HepG2 (cell line): ENCODE data around the gene EMC9. TPM values are rescaled to one million over a fixed set of nuclear protein-coding genes. Genes with fewer than 3 reads are reported as not detected.

Source experiments
- DNMT1 ChIP-seq: sonication (generic); formaldehyde crosslinking; IDR thresholded peaks from 2 replicates; pipeline ENCODE4 v1.5.1; 2020; ENCODE audit warnings: mild to moderate bottlenecking, missing genetic modification reagents
- EHMT2 ChIP-seq: fragments of 200-600 bp; sonication (generic); IDR thresholded peaks from 2 replicates; pipeline ENCODE4 v1.7.0; 2017; ENCODE audit warnings: antibody characterized with exemption, low read depth, low read length, borderline replicate concordance
- FOXC1 ChIP-seq: sonication (generic); formaldehyde crosslinking; IDR thresholded peaks from 2 replicates; pipeline ENCODE4 v1.8.0; 2022; ENCODE audit warnings: mild to moderate bottlenecking, missing genetic modification reagents, borderline replicate concordance
- PHF21A ChIP-seq: sonication (generic); formaldehyde crosslinking; IDR thresholded peaks from 2 replicates; pipeline ENCODE4 v1.5.0; 2020; ENCODE audit warnings: mild to moderate bottlenecking, missing genetic modification reagents
- SKI ChIP-seq: fragments of 450-650 bp; IDR thresholded peaks from one replicate; pipeline ENCODE4 v1.6.1; 2018; ENCODE audit warnings: mild to moderate bottlenecking; ENCODE audit not compliant: partially characterized antibody
- SP5 ChIP-seq: IDR thresholded peaks from 2 replicates; pipeline ENCODE4 v1.6.1; 2016; ENCODE audit warnings: low read depth, borderline replicate concordance
- SRSF9 ChIP-seq: fragments of 200-400 bp; formaldehyde crosslinking; IDR thresholded peaks from 2 replicates; pipeline ENCODE4 v1.6.1; 2018; ENCODE audit warnings: borderline replicate concordance, mild to moderate bottlenecking, low read depth, low read length; ENCODE audit not compliant: insufficient read depth, poor library complexity, severe bottlenecking
- THAP9 ChIP-seq: sonication (generic); formaldehyde crosslinking; IDR thresholded peaks from 2 replicates; pipeline ENCODE4; 2020; ENCODE audit warnings: missing genetic modification reagents, mild to moderate bottlenecking, borderline replicate concordance
- ZNF275 ChIP-seq: sonication (generic); formaldehyde crosslinking; IDR thresholded peaks from 2 replicates; pipeline ENCODE4 v1.8.0; 2022; ENCODE audit warnings: missing genetic modification reagents, mild to moderate bottlenecking, inconsistent platforms, borderline replicate concordance
- ZNF30 ChIP-seq: sonication (generic); formaldehyde crosslinking; IDR thresholded peaks from 2 replicates; pipeline ENCODE4 v1.5.0; 2020; ENCODE audit warnings: mild to moderate bottlenecking, missing genetic modification reagents
- ZNF567 ChIP-seq: sonication (generic); formaldehyde crosslinking; IDR thresholded peaks from 2 replicates; pipeline ENCODE4 v1.8.1; 2023; ENCODE audit warnings: mild to moderate bottlenecking, missing genetic modification reagents, borderline replicate concordance
- ZNF572 ChIP-seq: sonication (generic); formaldehyde crosslinking; IDR thresholded peaks from 2 replicates; pipeline ENCODE4 v1.5.1; 2020; ENCODE audit warnings: mild to moderate bottlenecking, missing genetic modification reagents
- polyA plus RNA-seq, 8 experiments: library from polyadenylated mRNA; depleted of rRNA in 3 of 8; stranded (reverse) in 7 of 8; unstranded in 1 of 8; fragments of >200 nt; fragmentation: Illumina TruSeq in 4 of 8; extraction: Trizol in 4 of 8; gene quantifications; 2 replicates each; pipeline versions ENCODE4 v1.2.1 to v1.2.3, GENCODE V29; 2011 to 2016; ENCODE audit warnings: low read depth in 4 of 8, missing spikeins in 1 of 8, mixed read lengths in 1 of 8; ENCODE audit not compliant: insufficient read depth in 1 of 8
- total RNA-seq, 5 experiments: library from RNA; depleted of rRNA; stranded (reverse); fragments of >200 nt; fragmentation: Illumina TruSeq; extraction: Trizol; gene quantifications; 2 replicates each; pipeline ENCODE4 v1.2.3, GENCODE V29; 2016; ENCODE audit warnings: low read depth in 1 of 5
- TF ChIP-seq, protein P1 (sequence below): sonication (generic); formaldehyde crosslinking; IDR thresholded peaks from 2 replicates; pipeline ENCODE4 v1.5.0; 2020; ENCODE audit warnings: mild to moderate bottlenecking, missing genetic modification reagents, borderline replicate concordance
- TF ChIP-seq, protein P2 (sequence below): sonication (generic); formaldehyde crosslinking; IDR thresholded peaks from 2 replicates; pipeline ENCODE4 v1.5.0; 2020; ENCODE audit warnings: missing genetic modification reagents, mild to moderate bottlenecking, borderline replicate concordance
- TF ChIP-seq, protein P3 (sequence below): sonication (generic); formaldehyde crosslinking; IDR thresholded peaks from 2 replicates; pipeline ENCODE4 v1.4.0; 2020; ENCODE audit warnings: mild to moderate bottlenecking, low read depth, missing genetic modification reagents
- TF ChIP-seq, protein P4 (sequence below): sonication (generic); formaldehyde crosslinking; IDR thresholded peaks from 2 replicates; pipeline ENCODE4 v1.4.0; 2020; ENCODE audit warnings: missing genetic modification reagents

EMC9 gene
- total and polyA plus RNA-seq, 2 of the 13 experiments (the other 11 are each of a cell fraction or from before 2014, with no cell fraction given) = 60.5 to 78.7 TPM

- no peak for TF ChIP-seq PHF21A (CRISPR knock-in tag)
- TF ChIP-seq EHMT2 = peak; percentile 74; the same call in 1 of the 2 replicates
- peak; percentile 96 for TF ChIP-seq SP5 (CRISPR knock-in tag)
- TF ChIP-seq SRSF9 = no peak
- TF ChIP-seq ZNF275 = peak; percentile 98
- TF ChIP-seq, protein P1, sequence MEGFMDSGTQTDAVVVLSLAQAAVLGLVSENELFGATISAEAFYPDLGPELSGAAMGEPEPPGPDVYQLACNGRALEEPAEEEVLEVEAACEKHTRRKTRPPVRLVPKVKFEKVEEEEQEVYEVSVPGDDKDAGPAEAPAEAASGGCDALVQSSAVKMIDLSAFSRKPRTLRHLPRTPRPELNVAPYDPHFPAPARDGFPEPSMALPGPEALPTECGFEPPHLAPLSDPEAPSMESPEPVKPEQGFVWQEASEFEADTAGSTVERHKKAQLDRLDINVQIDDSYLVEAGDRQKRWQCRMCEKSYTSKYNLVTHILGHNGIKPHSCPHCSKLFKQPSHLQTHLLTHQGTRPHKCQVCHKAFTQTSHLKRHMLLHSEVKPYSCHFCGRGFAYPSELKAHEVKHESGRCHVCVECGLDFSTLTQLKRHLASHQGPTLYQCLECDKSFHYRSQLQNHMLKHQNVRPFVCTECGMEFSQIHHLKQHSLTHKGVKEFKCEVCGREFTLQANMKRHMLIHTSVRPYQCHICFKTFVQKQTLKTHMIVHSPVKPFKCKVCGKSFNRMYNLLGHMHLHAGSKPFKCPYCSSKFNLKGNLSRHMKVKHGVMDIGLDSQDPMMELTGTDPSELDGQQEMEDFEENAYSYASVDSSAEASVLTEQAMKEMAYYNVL = peak; percentile 94
- peak; percentile 59 for TF ChIP-seq THAP9 (CRISPR knock-in tag)
- TF ChIP-seq ZNF30 (CRISPR knock-in tag) = no peak
- TF ChIP-seq DNMT1 (CRISPR knock-in tag) = peak; percentile 94
- TF ChIP-seq SKI = peak; percentile 91
- TF ChIP-seq, protein P2, sequence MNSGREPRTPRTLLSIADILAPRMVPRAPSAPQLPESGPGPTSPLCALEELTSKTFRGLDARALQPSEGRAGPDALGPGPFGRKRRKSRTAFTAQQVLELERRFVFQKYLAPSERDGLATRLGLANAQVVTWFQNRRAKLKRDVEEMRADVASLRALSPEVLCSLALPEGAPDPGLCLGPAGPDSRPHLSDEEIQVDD (CRISPR knock-in tag) = peak; percentile 81
- TF ChIP-seq, protein P3, sequence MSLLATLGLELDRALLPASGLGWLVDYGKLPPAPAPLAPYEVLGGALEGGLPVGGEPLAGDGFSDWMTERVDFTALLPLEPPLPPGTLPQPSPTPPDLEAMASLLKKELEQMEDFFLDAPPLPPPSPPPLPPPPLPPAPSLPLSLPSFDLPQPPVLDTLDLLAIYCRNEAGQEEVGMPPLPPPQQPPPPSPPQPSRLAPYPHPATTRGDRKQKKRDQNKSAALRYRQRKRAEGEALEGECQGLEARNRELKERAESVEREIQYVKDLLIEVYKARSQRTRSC (CRISPR knock-in tag) = no peak; the same call in 1 of the 2 replicates
- TF ChIP-seq, protein P4, sequence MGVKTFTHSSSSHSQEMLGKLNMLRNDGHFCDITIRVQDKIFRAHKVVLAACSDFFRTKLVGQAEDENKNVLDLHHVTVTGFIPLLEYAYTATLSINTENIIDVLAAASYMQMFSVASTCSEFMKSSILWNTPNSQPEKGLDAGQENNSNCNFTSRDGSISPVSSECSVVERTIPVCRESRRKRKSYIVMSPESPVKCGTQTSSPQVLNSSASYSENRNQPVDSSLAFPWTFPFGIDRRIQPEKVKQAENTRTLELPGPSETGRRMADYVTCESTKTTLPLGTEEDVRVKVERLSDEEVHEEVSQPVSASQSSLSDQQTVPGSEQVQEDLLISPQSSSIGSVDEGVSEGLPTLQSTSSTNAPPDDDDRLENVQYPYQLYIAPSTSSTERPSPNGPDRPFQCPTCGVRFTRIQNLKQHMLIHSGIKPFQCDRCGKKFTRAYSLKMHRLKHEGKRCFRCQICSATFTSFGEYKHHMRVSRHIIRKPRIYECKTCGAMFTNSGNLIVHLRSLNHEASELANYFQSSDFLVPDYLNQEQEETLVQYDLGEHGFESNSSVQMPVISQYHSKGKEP (CRISPR knock-in tag) = peak; percentile 89
- no peak for TF ChIP-seq FOXC1 (CRISPR knock-in tag)
- peak; percentile 95 for TF ChIP-seq ZNF567 (CRISPR knock-in tag)
- no peak for TF ChIP-seq ZNF572 (CRISPR knock-in tag)
Observed at GRCh38 chr14:24093901-24094840, 47.2 kb downstream of the EMC9 start, which contains the start of gene PCK2 (continued).
